H9 (cell line): ENCODE data around the gene FHOD3. TPM values are rescaled to one million over a fixed set of nuclear protein-coding genes. Genes with fewer than 3 reads are reported as not detected.

Source experiments
- DNase-seq: peaks from one replicate; pipeline ENCODE4 v3.0.0-alpha.2; 2017
- H2AFZ ChIP-seq: one replicate; pipeline ENCODE4 v1.6.1; 2013; ENCODE audit warnings: mild to moderate bottlenecking, low read length, control low read depth, moderate library complexity
- H2AK5ac ChIP-seq: 2 replicates; pipeline ENCODE4 v1.6.1; 2013; ENCODE audit warnings: low read length, control low read depth, mixed read lengths; ENCODE audit not compliant: insufficient read length
- H2BK120ac ChIP-seq: one replicate; pipeline ENCODE4 v1.6.1; 2013; ENCODE audit warnings: low read depth, mild to moderate bottlenecking, low read length, control low read depth, inconsistent platforms; ENCODE audit not compliant: poor library complexity, severe bottlenecking
- H2BK12ac ChIP-seq: 2 replicates; pipeline ENCODE4 v1.6.1; 2013; ENCODE audit warnings: low read length, control low read depth, mixed read lengths, low read depth; ENCODE audit not compliant: insufficient read length
- H2BK15ac ChIP-seq: 2 replicates; pipeline ENCODE4 v1.6.1; 2013; ENCODE audit warnings: low read depth, low read length, control low read depth
- H2BK20ac ChIP-seq: one replicate; pipeline ENCODE4 v1.6.1; 2013; ENCODE audit warnings: low read depth, mild to moderate bottlenecking, low read length, control low read depth, inconsistent platforms; ENCODE audit not compliant: poor library complexity, severe bottlenecking
- H2BK5ac ChIP-seq: 2 replicates; pipeline ENCODE4 v1.6.1; 2013; ENCODE audit warnings: low read length, control low read depth, mixed read lengths; ENCODE audit not compliant: insufficient read length
- H3K14ac ChIP-seq: 2 replicates; pipeline ENCODE4 v1.6.1; 2013; ENCODE audit warnings: low read length, control low read depth; ENCODE audit not compliant: insufficient read depth
- H3K18ac ChIP-seq: 2 replicates; pipeline ENCODE4 v1.6.1; 2013; ENCODE audit warnings: low read depth, mild to moderate bottlenecking, mixed read lengths, low read length, control low read depth; ENCODE audit not compliant: insufficient read length
- H3K23ac ChIP-seq: 2 replicates; pipeline ENCODE4 v1.6.1; 2013; ENCODE audit warnings: low read length, control low read depth, mixed read lengths, low read depth; ENCODE audit not compliant: insufficient read length
- H3K23me2 ChIP-seq: 2 replicates; pipeline ENCODE4 v1.6.1; 2013; ENCODE audit warnings: low read depth, mild to moderate bottlenecking, mixed read lengths, low read length, control low read depth; ENCODE audit not compliant: insufficient read length, poor library complexity, severe bottlenecking
- H3K27ac ChIP-seq: 2 replicates; pipeline ENCODE4 v1.5.1; 2013; ENCODE audit warnings: low read length, control low read depth, mixed read lengths, low read depth; ENCODE audit not compliant: insufficient read length
- H3K27me3 ChIP-seq: 2 replicates; pipeline ENCODE4 v1.6.1; 2013; ENCODE audit warnings: low read length, control low read depth, inconsistent platforms; ENCODE audit not compliant: insufficient read depth
- H3K4ac ChIP-seq: 2 replicates; pipeline ENCODE4 v1.6.1; 2013; ENCODE audit warnings: low read depth, mild to moderate bottlenecking, control low read depth, inconsistent platforms, low read length, moderate library complexity
- H3K4me1 ChIP-seq: 2 replicates; pipeline ENCODE4 v1.6.1; 2013; ENCODE audit warnings: low read length, control low read depth, inconsistent platforms; ENCODE audit not compliant: insufficient read depth
- H3K4me2 ChIP-seq: 2 replicates; pipeline ENCODE4 v1.6.1; 2013; ENCODE audit warnings: low read length, control low read depth, mixed read lengths; ENCODE audit not compliant: insufficient read length, insufficient read depth
- H3K56ac ChIP-seq: 2 replicates; pipeline ENCODE4 v1.6.1; 2013; ENCODE audit warnings: low read depth, mild to moderate bottlenecking, mixed read lengths, low read length, control low read depth; ENCODE audit not compliant: insufficient read length
- H3K79me1 ChIP-seq: 2 replicates; pipeline ENCODE4 v1.6.1; 2013; ENCODE audit warnings: low read depth, mild to moderate bottlenecking, moderate library complexity, low read length, control low read depth, inconsistent platforms; ENCODE audit not compliant: insufficient read depth, poor library complexity, severe bottlenecking
- H3K79me2 ChIP-seq: 2 replicates; pipeline ENCODE4 v1.6.1; 2013; ENCODE audit warnings: low read length, control low read depth, inconsistent platforms; ENCODE audit not compliant: insufficient read depth
- H3K9ac ChIP-seq: 2 replicates; pipeline ENCODE4 v1.6.1; 2013; ENCODE audit warnings: low read length, control low read depth, mixed read lengths; ENCODE audit not compliant: insufficient read length; ENCODE audit errors: extremely low read depth
- H3K9me3 ChIP-seq: one replicate; pipeline ENCODE4 v1.6.1; 2013; ENCODE audit warnings: low read depth, low read length, inconsistent platforms; ENCODE audit not compliant: control insufficient read depth
- H3T11ph ChIP-seq: one replicate; pipeline ENCODE4 v1.6.1; 2013; ENCODE audit warnings: mild to moderate bottlenecking, low read length, control low read depth, inconsistent platforms
- H4K20me1 ChIP-seq: one replicate; pipeline ENCODE4 v1.6.1; 2013; ENCODE audit not compliant: control insufficient read depth, insufficient read length, insufficient read depth
- H4K5ac ChIP-seq: 2 replicates; pipeline ENCODE4 v1.6.1; 2013; ENCODE audit warnings: low read depth, mild to moderate bottlenecking, mixed read lengths, low read length, control low read depth; ENCODE audit not compliant: insufficient read length
- H4K8ac ChIP-seq: replicated peaks from 2 replicates; pipeline ENCODE4 v1.6.1; 2013; ENCODE audit warnings: low read length, control low read depth, mixed read lengths, low read depth; ENCODE audit not compliant: insufficient read length
- H4K91ac ChIP-seq: 2 replicates; pipeline ENCODE4 v1.6.1; 2013; ENCODE audit warnings: low read depth, mild to moderate bottlenecking, moderate library complexity, mixed read lengths, low read length, control low read depth; ENCODE audit not compliant: insufficient read length
- H3K27ac Mint-ChIP-seq, 3 experiments: 2 replicates in 2 of 3; 3 replicates in 1 of 3; pipeline ENCODE4 v1.8.0; 2020 to 2021; ENCODE audit warnings: mixed read lengths in 3 of 3, mild to moderate bottlenecking in 1 of 3, moderate library complexity in 1 of 3
- H3K27me3 Mint-ChIP-seq: 2 replicates; pipeline ENCODE4 v1.8.0; 2021; ENCODE audit warnings: low read depth, mild to moderate bottlenecking, moderate library complexity, mixed read lengths
- H3K36me3 Mint-ChIP-seq, 3 experiments: 2 replicates in 2 of 3; 3 replicates in 1 of 3; pipeline ENCODE4 v1.8.0; 2020 to 2021; ENCODE audit warnings: low read depth in 3 of 3, mixed read lengths in 3 of 3; ENCODE audit not compliant: insufficient read depth in 1 of 3
- H3K4me1 Mint-ChIP-seq, 2 experiments: 2 replicates each; pipeline ENCODE4 v1.8.0; 2020; ENCODE audit warnings: mixed read lengths in 2 of 2
- H3K4me3 Mint-ChIP-seq, 2 experiments: 2 replicates in 1 of 2; 3 replicates in 1 of 2; pipeline ENCODE4 v1.8.0; 2020 to 2021; ENCODE audit warnings: mild to moderate bottlenecking in 2 of 2, mixed read lengths in 2 of 2, moderate library complexity in 1 of 2
- H3K9me3 Mint-ChIP-seq, 2 experiments: 2 replicates in 1 of 2; 3 replicates in 1 of 2; pipeline ENCODE4 v1.8.0; 2020; ENCODE audit warnings: mild to moderate bottlenecking in 2 of 2, mixed read lengths in 2 of 2, moderate library complexity in 1 of 2
- CTCF ChIP-seq: fragments of 200-600 bp; sonication (generic); conservative IDR thresholded peaks from 3 replicates; pipeline ENCODE4 v1.8.0; 2021; ENCODE audit warnings: antibody characterized with exemption, mild to moderate bottlenecking
- WGBS: extraction: QIAGEN DNeasy Blood & Tissue Kit; methylation state at CpG from one replicate; pipeline ENCODE4 v1.1.7; 2013; ENCODE audit warnings: missing lambda C conversion rate, low lambda C conversion rate, mixed read lengths; ENCODE audit not compliant: insufficient read length; ENCODE audit errors: extremely low coverage; 5-methylcytosine and 5-hydroxymethylcytosine counted together
- total RNA-seq: library from RNA; stranded (reverse); gene quantifications from 2 replicates; pipeline ENCODE4 v1.2.1, GENCODE V29; 2021

The FHOD3 gene
- total RNA-seq, 1 experiment from 2014 or later: 8.0 TPM

GRCh38 chr18:36706134-36706881 lies 408.8 kb downstream of the FHOD3 start:
- Histone ChIP-seq H3K79me2 (no peaks in the 10 kb centered on the region), H3K4me2 (no peak overlapping the region)
- no peak for DNase-seq

More at GRCh38 chr18:36706134-36706881, 408.8 kb downstream of the FHOD3 start:
- Mint-ChIP-seq H3K4me3 (no peak overlapping the region), H3K36me3 (peaks cover 0 to 4% (median 0%) of the 10 kb centered on the region in 3 experiments; a peak in 1 of 7 replicates), H3K27ac (no peak overlapping the region; a peak in 2 of 7 replicates), H3K4me1 (peaks cover 2 to 3% of the 10 kb centered on the region in 2 experiments; a peak in 2 of 4 replicates), H3K9me3 (no peaks in the 10 kb centered on the region), H3K27me3 (0 out of 2 replicates have a peak, but pooled peaks cover 3% of the 10 kb centered on the region)
- no peak overlapping the region for H4K5ac ChIP-seq
- no peak overlapping the region for H3K27ac ChIP-seq
- no peak overlapping the region for H3K4ac ChIP-seq
- no peak overlapping the region for H3K14ac ChIP-seq
- H2BK120ac ChIP-seq: no peak overlapping the region
- H3K23me2 ChIP-seq: no peaks in the 10 kb centered on the region
- no peak overlapping the region for H2BK20ac ChIP-seq
- H3K9me3 ChIP-seq: no peaks in the 10 kb centered on the region
- no peak overlapping the region for H2BK15ac ChIP-seq
- H3K18ac ChIP-seq: no peak overlapping the region
- H4K8ac ChIP-seq: no peak overlapping the region
- no peak overlapping the region for H3K9ac ChIP-seq
- H2AFZ ChIP-seq: no peak overlapping the region
- no peaks in the 10 kb centered on the region for H4K20me1 ChIP-seq
- H3K4me1 ChIP-seq: no peaks in the 10 kb centered on the region
- H2BK5ac ChIP-seq: no peak overlapping the region
- no peak overlapping the region for H2BK12ac ChIP-seq
- no CpG with 5 or more reads among the region's 8 CpGs for WGBS
- H2AK5ac ChIP-seq: no peak overlapping the region
- no peak overlapping the region for H3T11ph ChIP-seq
- TF ChIP-seq CTCF: no peak
- no peak overlapping the region for H4K91ac ChIP-seq
- no peaks in the 10 kb centered on the region for H3K79me1 ChIP-seq
- H3K23ac ChIP-seq: no peak overlapping the region
- H3K56ac ChIP-seq: no peak overlapping the region
- no peaks in the 10 kb centered on the region for H3K27me3 ChIP-seq
